ENCODE results near the gene YPEL2.

Gene YPEL2

DNA sequence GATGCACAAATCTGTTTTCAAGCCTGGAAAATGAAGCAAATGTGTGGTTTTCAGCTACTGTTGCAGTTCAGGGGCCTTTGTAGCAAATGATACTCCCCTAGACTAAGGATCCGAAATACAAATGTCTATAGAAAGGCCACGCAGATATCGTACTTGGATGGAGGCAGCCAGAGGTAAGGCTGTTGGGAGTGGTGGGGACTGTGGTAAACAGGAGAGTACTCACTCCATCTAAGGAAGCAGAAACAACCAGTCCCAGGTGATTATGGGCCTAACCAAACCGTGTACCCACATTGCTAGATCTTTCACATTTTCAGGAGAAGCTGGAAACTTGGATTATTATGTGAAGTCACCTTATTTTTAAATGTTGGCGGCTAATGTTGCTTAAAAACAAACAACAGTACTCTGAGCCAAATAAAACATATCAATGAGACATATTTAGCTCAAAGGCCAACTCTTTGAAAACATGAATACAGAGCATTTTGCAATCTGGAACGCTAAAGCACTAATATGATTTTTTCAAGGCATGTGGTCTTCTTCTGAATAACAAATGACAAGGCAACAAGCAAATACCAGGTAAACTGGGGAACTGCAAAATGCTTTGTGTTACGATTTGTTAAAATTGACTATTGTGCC, 110.1 kb downstream of the YPEL2 start:
- WGBS, 2 experiments = 94% methylated on average over 7 of the region's 7 CpGs
- Histone ChIP-seq H3K9me3 (ENCODE audit: control insufficient read depth, low read length) (no peaks in the 10 kb centered on the region), H3K4me3 (ENCODE audit: insufficient read depth, low read depth, low read length) (no peak overlapping the region), H3K4me1 (ENCODE audit: control insufficient read depth, insufficient read depth, low read length) (peaks cover 8% of the 10 kb centered on the region), H3K36me3 (ENCODE audit: control insufficient read depth, insufficient read depth, low read length) (no peaks in the 10 kb centered on the region), H3K27me3 (ENCODE audit: control insufficient read depth, insufficient read depth, low read length, poor library complexity, severe bottlenecking) (no peaks in the 10 kb centered on the region), H3K27ac (ENCODE audit: insufficient read depth, low read depth, low read length, poor library complexity, severe bottlenecking) (no peak overlapping the region)

GRCh38 chr17:59443106-59443505, 111.7 kb downstream of the YPEL2 start:
- Histone ChIP-seq H3K4me3 (ENCODE audit: insufficient read depth, low read depth, low read length) (no peak overlapping the region), H3K27ac (ENCODE audit: insufficient read depth, low read depth, low read length, poor library complexity, severe bottlenecking) (no peak overlapping the region), H3K4me1 (ENCODE audit: control insufficient read depth, insufficient read depth, low read length) (peaks cover 2% of the 10 kb centered on the region), H3K9me3 (ENCODE audit: control insufficient read depth, low read length) (no peaks in the 10 kb centered on the region), H3K27me3 (ENCODE audit: control insufficient read depth, insufficient read depth, low read length, poor library complexity, severe bottlenecking) (no peaks in the 10 kb centered on the region), H3K36me3 (ENCODE audit: control insufficient read depth, insufficient read depth, low read length) (no peaks in the 10 kb centered on the region)
- WGBS, 2 experiments = 90 to 93% methylated on average over 4 of the region's 4 CpGs
